Mesenteric fat pad (tissue), 1 donor: ENCODE results near the gene GLP2R. TPM values are rescaled to one million over a fixed set of nuclear protein-coding genes. Genes with fewer than 3 reads are reported as not detected.

Source experiments
- DNase-seq: peaks from one replicate; pipeline ENCODE4 v3.0.0-alpha.2; 2020; ENCODE audit warnings: low spot score
- long read RNA-seq: library from polyadenylated mRNA; unstranded; transcript quantifications from one replicate; pipeline ENCODE4 v2.0.0, GENCODE V29; 2020
- total RNA-seq: library from RNA; stranded (reverse); fragmentation: NEBNext Ultra II Directional; extraction: Animal tissue kit (Norgen Biotek cat#: 25700); gene quantifications from one replicate; pipeline ENCODE4 v1.2.1, GENCODE V29; 2021
- donor health status: DM: yes; HTN: yes; CAD: no.

Gene GLP2R, protein sequence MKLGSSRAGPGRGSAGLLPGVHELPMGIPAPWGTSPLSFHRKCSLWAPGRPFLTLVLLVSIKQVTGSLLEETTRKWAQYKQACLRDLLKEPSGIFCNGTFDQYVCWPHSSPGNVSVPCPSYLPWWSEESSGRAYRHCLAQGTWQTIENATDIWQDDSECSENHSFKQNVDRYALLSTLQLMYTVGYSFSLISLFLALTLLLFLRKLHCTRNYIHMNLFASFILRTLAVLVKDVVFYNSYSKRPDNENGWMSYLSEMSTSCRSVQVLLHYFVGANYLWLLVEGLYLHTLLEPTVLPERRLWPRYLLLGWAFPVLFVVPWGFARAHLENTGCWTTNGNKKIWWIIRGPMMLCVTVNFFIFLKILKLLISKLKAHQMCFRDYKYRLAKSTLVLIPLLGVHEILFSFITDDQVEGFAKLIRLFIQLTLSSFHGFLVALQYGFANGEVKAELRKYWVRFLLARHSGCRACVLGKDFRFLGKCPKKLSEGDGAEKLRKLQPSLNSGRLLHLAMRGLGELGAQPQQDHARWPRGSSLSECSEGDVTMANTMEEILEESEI
- 6.7 TPM for total RNA-seq
- long read RNA-seq, full-length matches to known transcripts: 1 of 6 reads
- long read RNA-seq, partial matches to known transcripts: 4 of 6 reads
- long read RNA-seq, other reads (novel, unspliced or antisense): 1 of 6 reads

DNA sequence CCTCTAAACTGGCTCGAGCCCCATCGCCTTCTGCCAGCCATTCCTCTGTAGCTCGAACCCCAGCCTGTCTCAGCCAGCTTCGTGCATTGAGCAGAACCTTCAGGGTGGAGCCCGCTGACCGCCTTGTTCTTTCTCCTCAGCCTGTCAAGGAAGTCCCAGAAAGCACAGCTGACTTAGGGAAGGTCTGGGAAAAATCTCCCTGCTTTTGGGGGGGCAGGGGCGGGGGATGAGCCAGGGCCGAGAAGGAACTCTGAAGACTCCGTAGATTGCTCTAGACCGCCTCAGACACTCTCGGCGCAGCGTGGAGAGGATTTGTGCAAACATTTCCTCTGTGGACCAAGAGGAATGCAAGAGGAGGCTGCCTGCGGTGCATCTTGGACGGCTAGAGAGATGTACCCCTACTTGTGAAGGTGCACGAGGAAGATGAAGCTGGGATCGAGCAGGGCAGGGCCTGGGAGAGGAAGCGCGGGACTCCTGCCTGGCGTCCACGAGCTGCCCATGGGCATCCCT is at the start of gene GLP2R:
Gene GLP2R (plus strand): TSS at position 284 of the 510 bp plus-strand sequence. CDS start 140 bp downstream, at position 424.
- peak; percentile 73 for DNase-seq

DNA sequence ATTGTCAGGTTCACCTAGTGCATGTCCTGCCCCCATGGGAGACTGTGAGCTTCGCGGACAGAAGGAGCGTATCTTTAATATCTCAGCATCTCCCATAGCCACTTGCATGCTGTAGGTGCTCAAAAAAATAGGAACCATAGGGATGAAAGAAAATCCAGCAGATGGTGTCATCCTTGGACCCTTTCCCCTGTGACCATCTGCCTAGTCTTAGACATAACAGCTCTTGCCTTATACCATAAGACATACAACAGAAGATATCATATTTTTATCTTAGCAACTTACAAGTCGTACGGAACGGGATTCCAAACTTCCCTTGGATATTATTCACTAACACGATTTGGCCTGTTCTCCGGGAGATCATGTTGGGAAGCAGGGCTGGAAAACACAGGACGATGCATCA is 48.8 kb upstream of the GLP2R start:
- DNase-seq: no peak

DNA sequence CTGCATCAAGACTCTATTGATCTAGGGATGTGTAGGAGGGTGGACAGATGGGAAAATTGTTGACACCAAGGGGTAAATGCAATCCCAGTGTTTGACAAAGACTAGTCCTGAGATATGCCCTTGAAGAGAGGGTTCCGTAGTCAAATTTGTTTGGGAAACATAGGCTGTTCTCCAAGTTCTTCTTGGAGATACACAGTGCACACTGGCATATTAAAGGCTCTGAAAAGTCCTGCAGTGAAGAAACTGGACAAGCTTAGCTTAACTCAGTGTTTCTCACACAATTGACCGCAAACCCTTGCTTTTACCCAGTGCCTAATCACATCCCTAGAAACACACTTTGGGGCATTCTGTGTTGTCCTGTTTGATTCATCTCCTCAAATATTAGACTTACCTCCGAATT is 45.2 kb upstream of the GLP2R start:
- DNase-seq: no peak

DNA sequence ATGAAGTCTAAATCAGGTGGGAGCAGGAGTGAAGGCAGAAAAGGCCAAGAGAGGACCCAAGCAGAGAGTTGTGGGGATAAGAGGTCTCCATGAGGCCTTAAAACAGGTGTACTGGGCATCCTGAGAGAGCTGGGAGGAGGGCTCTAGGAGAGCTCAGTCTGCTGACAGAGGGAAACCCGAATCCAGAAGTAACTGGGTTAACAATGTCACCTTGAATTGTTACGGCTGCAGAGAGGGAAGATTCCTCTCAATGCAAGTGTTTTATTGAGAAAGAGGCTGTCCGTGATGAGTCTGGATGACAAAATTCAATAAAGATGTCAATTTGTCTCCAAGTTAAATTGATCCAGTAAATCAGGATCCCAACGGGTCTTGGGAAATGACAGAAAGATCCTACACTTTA is 42.7 kb upstream of the GLP2R start:
- no peak for DNase-seq

DNA sequence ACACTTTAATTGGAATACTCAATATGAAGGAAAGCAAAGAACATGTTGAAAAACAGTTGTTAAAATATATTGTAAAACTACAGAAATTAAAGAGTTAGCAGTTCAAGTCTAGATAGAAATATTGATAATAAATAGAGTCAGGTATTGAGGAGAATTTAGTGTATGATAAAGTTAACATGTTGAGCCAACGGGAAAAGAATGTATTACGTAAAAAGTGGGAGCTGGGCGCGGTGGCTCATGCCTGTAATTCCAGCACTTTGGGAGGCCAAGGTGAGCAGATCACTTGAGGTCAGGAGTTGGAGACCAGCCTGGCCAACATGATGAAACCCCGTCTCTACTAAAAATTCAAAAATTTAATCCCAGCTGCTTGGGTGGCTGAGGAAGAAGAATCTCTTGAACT is 42.3 kb upstream of the GLP2R start:
- peak; percentile 41 for DNase-seq

DNA sequence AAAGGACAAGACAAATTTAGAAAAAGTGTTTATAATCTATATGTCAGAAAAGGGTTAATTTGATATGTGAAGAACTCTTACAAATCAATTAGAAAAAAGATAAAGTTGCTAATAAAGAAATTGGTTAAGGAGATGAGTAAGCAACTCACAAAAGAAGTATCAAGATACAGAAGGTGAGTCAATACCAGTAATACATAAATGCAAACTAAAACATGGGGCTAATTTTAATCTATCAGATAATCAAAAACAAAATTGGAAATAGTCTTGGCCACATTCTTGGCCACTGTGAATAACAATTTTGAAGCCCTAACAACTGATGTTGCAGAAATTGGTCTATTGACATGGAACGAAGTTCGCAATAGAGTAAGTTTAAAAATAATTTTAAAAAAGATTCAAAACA is 41.2 kb upstream of the GLP2R start:
- no peak for DNase-seq

DNA sequence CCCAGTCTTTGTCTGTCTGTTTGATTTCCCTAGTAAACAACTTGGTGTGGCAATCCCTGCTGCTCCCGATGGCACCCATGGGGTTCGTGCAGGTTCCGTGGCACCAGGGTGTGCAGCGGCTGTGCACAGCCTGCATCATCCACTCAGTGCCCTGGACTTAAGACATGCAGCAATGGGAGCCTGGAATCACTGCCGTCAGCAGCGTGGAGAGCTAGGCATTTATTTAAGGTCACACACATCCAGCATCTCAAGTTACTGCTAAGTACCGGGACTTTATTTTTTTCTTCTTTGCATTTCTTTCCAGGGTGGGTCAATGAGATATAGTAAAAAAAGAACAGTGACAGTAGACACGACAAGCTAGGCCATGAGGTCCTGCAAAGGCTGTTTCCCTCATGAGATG is 37.1 kb upstream of the GLP2R start:
- DNase-seq: no peak

DNA sequence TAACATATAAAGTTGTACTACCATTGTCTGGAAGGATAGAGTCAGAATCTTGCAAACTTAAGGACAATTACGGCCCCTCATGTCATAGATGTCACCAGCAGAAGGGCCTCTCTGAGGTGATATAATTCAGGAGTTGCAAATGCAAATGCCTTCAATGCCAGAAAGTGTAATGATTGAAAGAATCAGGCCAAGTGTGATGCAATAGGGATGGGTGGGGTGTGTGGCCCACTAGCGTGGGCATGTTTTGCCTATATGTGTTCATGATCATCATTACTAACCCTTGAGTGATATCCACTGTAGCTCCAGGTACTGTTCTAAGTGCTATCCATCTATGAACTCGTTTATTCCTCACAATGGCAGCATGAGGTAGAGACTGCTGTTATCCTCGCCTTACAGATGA is 35.4 kb upstream of the GLP2R start:
- DNase-seq: no peak

DNA sequence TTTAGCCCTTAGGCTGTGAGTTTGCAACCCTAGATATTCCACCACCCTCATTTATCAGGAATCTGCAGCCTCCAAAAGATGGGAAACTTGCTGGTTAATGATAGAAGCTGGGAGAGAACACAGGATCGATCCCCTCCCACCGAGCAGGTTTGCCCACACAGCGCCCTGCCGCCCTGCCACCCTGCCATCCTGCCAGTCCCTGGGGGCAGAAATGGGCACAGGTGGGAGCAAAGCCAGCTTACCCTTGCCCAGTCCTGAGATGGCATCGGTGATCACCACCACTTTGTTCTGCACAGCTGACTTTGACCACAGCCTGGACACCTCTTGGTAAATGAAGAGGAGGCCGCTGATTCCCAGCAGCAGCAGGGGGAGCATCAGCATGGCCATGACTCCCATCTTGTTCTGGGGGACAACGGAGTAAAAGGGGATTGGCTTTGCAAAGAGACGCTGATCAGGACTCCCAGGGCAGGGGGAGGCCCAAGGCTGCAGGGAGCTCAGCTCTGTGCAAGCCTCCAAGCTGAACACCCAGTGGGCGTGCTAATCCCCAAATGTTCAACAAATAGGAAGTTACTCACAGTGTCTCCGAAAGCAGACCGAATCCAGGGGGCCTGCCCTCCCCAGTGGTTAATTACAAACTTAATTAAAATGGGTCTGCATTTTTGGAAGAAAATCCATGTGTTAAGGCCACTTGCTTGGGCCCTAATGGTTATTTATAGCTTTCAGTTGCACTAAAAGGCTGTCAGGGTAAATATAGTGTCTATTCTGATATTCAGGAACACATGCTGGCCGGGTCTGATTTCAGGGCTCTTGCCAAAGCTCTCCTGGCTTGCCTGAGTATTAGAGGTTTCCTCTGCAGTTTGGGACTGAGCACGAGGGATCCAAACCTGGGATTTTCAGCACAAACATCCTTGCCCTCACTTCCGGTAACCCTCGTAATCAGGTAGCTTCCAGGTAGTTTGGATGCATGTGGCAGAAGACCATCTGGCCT is 34.5 kb upstream of the GLP2R start, which contains the start of gene DHRS7C:
Gene DHRS7C (minus strand): TSS at position 704 of the 988 bp plus-strand sequence. CDS start 308 bp downstream, at position 396.
- no peak for DNase-seq

DNA sequence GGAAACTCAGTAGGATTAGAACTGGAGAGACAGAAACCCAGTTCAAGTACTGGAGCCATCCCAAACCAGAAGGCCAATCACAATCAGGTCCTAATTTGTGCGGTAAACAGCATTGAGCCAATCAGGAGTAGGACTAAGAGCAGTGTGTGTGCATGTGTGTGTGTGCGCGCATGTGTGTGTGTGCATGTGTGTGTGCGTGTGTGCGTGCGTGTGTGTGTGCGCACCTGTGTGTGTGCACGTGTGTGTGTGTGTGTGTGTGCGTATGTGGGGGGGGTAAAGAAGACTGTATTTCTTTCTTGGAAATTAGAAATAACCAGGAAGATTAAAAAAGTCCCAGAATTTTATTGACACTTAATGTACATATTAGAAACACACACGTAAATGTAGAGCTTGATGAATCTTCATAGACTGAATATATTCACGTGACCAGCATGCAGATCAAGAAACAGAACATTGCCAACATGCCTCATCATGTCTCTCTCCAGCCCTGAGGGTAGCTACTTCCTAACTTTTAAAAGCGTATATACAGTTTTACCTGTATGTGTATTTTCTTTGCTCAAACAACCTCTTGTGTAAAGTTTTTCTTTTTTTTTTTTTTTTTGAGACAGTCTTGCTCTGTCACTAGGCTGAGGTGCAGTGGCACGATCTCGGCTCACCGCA is 33.4 kb upstream of the GLP2R start:
- no peak for DNase-seq

DNA sequence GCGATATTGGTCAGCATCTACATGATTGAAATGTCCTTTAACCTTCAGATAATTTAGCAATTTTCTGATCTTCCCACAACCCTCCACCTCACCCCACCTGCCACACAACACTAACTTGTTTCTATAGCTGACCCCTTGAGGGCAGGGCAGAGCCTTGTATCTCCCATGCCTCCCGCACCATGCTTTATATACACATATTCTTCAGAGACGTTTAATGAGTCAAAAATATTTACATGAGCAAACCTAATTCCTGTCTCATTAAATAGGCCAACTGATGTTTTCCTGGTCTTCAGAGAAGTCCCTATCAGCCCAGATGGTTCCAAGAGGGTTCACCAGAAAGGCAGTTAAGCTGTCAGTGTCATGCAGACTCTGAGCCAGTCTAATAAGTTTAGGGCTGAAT is 27.7 kb upstream of the GLP2R start:
- no peak for DNase-seq

DNA sequence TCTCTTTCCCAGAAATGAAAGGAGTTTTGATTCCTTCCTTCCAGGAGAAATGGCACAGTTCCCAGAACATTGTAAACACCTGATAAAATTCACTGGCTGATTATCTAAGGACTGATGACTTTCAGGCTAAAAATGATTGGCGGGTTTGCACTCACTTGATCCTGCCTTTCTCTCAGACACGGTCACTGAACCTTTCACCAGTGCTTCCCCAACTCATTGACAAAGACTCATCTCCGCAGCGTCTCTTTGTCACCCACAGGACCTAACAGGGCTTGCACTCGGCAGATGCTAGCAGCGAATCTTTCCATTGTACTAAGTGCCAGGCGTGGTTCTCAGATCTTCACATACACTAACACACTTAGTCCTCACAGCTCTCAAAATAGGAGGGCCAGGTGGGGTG is 27.0 kb upstream of the GLP2R start:
- DNase-seq: no peak

DNA sequence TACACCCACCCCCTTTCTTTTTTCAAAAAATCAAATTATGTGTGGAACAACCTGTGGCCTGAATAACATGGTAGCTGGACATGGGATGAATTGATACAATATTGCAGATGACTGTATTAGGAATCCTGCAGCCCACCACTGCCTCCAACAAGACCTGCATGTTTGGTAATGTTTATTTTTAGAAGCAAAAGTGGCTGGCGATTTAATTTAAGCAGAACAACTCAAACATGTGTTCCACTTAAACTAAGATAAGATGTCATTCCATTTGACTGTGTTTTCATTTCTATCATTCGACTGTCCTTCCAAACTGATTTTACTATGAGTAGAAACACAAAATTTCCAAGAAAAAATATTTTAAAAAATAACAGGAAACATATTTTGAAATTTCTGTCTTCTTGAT is 24.2 kb upstream of the GLP2R start:
- no peak for DNase-seq

DNA sequence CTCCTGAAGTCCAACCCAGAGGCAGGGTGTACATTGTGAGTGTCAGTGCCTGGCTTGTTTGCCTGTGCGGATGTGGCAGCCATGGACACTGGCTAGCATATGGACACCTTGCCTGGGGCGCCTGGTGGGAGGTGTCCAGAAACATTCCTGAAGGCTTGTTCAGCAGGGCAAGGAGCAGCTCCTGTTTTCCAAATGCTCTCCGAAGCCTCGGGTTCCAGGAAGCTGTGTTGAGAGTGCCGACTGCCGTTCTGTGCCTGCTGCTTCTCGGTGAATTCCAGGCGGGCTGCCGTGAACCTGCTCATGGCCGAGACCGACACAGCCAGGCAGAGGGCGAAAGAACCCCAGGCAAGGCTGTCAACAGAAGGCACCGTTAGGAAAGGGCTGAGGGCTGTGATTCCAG is 23.4 kb upstream of the GLP2R start:
- no peak for DNase-seq

DNA sequence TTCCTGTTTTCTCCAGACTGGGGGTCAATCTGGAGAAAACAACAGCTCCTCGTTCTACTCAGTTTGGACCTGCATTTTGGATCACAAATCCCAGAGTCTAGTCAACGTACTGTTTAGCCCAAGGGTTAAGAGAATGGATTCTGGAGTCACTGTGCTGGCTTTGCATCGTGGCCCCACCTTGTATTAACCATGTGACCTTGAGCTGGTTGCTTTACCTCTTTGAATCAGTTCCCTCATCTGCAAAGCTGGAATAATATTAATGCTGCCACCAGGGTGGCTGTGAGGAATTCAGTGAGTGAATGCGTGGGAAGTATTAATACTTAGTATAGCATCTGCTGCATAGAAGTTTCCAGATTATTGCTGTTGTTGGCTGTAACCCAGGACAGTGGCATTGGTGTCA is 23.0 kb upstream of the GLP2R start:
- DNase-seq: no peak

DNA sequence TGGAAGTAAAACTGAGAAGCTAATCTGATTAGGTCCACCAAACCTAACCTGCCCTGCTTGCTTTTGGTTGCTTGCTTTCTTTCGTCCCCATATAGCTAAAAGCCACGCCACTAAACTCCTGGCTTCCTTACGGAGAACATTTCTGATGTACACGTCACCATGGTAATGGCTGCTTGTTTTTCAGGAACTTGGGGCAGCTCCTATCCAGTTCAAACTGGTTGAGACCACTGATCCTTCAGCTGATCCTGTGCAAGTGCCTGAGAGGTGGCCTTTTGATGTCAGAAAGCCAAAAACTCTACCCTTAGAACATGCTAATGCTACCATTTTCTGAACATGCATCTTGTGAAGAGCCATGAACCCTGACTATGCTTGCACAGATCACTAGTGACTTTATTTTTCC is 20.0 kb upstream of the GLP2R start:
- no peak for DNase-seq

DNA sequence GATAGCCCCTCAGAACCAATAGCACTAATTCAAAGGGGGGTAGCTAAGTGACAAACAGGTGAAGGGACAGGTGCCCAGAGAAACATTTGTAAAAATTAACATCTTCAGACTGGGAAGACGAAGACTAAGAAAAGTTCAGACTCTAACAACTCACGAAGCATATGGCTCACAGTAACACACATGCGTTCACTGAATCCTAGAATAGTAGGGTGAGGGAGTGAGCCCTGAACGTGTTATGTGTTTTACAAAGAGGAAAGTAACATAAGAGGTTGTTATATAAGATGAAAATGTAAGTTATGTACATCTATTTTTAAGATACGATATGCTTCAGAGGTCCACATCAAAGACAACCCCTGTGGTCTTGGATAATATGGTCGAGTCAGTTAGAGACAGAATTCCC is 19.0 kb upstream of the GLP2R start:
- DNase-seq: no peak

DNA sequence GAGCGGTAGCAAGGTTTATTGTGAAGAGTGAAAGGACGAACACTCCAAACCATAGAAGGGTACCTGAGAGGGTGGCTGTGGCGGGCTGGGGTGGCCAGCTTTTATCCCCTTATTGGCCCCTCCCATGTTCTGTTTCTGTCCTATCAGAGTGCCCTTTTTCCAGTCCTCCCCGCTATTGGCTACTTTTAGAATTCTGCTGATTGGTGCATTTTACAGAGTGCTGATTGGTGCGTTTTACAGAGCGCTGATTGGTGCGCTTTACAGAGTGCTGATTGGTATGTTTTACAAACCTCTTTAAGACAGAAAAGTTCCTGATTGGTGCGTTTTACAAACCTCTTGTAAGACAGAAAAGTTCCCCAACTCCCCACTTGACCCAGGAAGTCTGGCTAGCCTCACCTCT is 16.3 kb upstream of the GLP2R start:
- DNase-seq: no peak

DNA sequence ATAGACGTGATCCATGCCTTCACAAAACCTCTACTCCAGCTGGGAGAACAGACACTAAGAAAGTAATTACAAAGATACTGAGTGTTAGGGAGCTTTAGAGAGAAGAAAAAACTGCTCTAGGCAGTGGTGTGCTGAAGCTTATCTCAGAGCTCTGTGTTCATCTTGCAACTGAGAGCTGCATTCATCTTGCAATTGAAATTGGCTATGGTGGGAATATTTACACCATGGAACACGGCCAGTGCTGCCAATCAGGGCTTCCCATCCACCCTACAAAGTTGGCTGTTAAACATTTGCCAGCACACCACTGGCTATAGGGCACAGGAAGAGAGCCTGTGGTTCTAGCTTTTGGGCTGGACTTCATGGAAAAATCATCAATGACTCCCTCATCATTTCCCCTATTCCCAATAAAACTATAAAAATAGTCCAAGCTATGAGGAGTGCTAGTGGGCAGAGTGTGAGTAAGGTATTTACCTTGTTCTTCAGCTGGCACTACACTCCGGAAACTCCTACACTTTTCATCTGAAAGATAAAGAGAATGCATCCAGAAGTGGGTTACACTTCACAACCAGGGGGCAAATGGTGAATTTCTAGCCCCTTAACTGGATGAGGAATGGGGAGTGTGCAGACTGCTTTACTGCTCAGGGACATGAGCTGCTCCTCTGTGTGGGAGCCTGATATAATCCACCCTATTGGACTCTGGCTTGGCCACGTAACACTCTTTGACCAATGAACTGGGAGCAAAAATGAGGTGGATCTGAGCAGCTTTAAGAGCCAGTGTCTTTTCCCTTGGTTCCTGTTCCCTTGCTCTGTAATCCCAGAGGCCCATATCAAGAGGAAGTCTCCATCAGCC is 15.4 kb upstream of the GLP2R start:
- DNase-seq: no peak

DNA sequence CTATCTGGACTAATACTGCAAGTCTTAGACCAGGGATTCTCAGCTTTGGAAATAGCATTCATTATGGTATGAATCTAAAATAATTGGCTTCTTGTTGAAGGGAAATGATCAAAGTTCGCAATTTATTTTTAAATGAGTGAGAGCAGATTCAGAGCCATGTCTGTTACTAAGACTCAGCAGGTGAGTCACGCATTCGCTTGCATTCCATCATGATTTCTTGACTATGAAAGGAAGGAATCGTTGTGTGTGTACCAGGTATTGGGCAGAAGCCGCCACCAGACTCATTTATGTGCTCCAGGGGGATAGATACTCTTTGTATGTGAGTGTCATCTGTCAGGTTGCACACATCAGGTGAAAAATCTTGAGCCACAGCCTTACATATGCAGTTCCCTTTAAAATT is 14.6 kb upstream of the GLP2R start:
- no peak for DNase-seq
